Measurements from ENCODE around the gene MRPL40. TPM values are rescaled to one million over a fixed set of nuclear protein-coding genes. Genes with fewer than 3 reads are reported as not detected.

MRPL40 gene
- total RNA-seq, 4 donors from 2014 or later, result 10.9 to 29.2 (median 13.7) TPM

DNA sequence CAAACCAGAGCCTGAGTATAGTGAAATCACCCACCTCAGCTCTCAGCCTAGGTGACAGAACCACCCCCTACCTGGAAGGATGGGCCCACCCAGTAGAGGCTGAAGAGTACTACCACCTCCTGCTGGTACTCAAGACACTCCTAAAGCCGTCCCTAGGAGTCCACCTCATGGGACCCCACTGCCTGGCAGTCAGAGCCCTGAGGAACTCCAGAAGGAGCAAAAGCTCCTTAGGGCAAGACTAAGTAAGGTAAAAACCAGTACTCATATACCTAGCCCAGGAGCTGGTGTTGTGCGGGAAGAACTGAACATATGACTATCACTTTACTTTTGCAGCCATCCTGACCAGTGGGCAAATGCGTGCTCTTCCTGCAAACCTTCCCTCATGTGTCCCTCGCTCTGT lies 37.1 kb upstream of the MRPL40 start:
- Histone ChIP-seq H3K27ac (no peak overlapping the region), H3K4me3 (no peak overlapping the region), H3K27me3 (no peaks in the 10 kb centered on the region), H3K36me3 (peaks cover 0 to 54% (median 15%) of the 10 kb centered on the region in 4 donors), H3K9me3 (no peaks in the 10 kb centered on the region), H3K4me1 (no peaks in the 10 kb centered on the region)
- TF ChIP-seq POLR2A (IDR thresholded peaks at IDR 0.05) (no peak), EP300 (IDR thresholded peaks at IDR 0.05; ENCODE audit: low read depth) (no peak), POLR2AphosphoS5 (IDR thresholded peaks at IDR 0.05) (no peak)
- TF ChIP-seq, protein P1, sequence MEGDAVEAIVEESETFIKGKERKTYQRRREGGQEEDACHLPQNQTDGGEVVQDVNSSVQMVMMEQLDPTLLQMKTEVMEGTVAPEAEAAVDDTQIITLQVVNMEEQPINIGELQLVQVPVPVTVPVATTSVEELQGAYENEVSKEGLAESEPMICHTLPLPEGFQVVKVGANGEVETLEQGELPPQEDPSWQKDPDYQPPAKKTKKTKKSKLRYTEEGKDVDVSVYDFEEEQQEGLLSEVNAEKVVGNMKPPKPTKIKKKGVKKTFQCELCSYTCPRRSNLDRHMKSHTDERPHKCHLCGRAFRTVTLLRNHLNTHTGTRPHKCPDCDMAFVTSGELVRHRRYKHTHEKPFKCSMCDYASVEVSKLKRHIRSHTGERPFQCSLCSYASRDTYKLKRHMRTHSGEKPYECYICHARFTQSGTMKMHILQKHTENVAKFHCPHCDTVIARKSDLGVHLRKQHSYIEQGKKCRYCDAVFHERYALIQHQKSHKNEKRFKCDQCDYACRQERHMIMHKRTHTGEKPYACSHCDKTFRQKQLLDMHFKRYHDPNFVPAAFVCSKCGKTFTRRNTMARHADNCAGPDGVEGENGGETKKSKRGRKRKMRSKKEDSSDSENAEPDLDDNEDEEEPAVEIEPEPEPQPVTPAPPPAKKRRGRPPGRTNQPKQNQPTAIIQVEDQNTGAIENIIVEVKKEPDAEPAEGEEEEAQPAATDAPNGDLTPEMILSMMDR (IDR thresholded peaks at IDR 0.05), result no peak
- WGBS, 2 donors (ENCODE audit: low coverage in 1 of 2), result 91 to 92% methylated on average over 2 to 4 of the region's 4 CpGs
- in situ Hi-C loops (cut with MboI; ENCODE audit: low pct_ligation_motif_present in 1 of 4, low pct_unique_long_range_greater_than_20kb in 1 of 4, low sequenced_read_pairs in 3 of 4), result no loop called here
- no peak for DNase-seq
- intact Hi-C loops (cut with DNase I; ENCODE audit: low total_unique reads), result no loop called here

DNA sequence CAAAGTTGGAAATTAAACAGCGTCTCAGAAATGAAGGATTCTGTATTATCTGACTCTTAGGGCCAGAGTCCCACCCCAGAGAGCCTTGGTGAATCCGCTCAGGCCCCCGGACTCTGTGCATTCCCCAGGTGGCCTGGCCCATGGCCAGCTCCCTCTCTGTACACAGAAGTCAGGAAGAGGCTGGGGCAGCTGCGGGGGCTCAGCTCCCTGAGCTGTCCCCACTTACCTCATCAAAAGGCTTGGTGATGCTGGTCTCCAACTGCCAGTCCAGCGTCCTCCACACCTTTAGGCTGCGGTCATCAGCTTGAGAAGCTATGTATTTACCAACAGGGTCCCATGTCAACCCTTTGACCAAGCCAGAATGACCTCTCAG lies 35.8 kb upstream of the MRPL40 start:
- 88 to 100% methylated on average over 3 to 6 of the region's 6 CpGs for WGBS, 2 donors (ENCODE audit: low coverage in 1 of 2)
- TF ChIP-seq EP300 (IDR thresholded peaks at IDR 0.05; ENCODE audit: low read depth), result no peak
- TF ChIP-seq POLR2A (IDR thresholded peaks at IDR 0.05), result no peak
- TF ChIP-seq, protein P1 (IDR thresholded peaks at IDR 0.05), result no peak
- no peak for TF ChIP-seq POLR2AphosphoS5 (IDR thresholded peaks at IDR 0.05)
- intact Hi-C loops (cut with DNase I; ENCODE audit: low total_unique reads), result no loop called here
- Histone ChIP-seq H3K36me3 (peaks cover 0 to 45% (median 15%) of the 10 kb centered on the region in 4 donors), H3K4me1 (no peaks in the 10 kb centered on the region), H3K9me3 (no peaks in the 10 kb centered on the region), H3K27me3 (no peaks in the 10 kb centered on the region), H3K4me3 (no peak overlapping the region), H3K27ac (no peak overlapping the region)
- DNase-seq, result no peak
- in situ Hi-C loops (cut with MboI; ENCODE audit: low pct_ligation_motif_present in 1 of 4, low pct_unique_long_range_greater_than_20kb in 1 of 4, low sequenced_read_pairs in 3 of 4), result no loop called here

DNA sequence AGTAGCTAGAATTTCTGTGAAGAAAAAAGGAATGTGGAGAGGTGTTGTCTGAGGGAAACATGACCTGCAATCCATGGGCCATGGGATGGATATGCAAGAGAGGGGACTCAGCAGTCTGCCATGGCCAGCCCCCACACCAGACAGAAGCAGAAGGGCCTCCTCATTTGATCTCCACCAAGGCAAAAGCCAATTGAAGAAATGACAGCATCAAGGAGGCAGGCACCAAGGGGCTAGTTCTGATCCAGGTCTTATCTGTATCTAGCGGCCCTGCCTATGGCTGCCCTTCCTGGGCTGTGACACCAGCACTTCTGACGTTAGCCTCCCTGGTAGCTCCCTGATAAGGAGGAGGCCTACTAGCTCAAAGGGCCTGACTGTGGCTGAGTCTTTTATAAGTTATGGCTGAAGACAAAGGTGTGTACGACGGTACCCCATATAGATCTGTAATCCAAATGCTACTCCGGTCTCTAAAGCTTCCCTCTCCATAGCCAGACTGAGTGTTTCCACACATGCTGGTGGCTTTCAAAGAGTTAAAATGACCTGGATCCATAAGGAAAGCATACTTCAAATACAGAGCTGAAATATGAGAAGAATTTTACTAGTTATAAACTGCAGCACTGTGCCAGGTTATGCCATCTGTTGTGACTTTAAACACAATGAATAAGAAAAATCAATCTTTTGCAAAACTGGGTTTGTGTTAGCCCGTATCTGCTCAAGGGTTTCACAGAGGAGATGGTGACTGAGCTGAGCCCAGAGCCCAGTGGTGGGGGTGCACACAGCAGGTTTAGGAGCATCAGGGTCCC lies 35.2 kb upstream of the MRPL40 start:
- Histone ChIP-seq H3K36me3 (peaks cover 0 to 39% (median 12%) of the 10 kb centered on the region in 4 donors), H3K27ac (no peak overlapping the region), H3K27me3 (no peaks in the 10 kb centered on the region), H3K4me3 (no peak overlapping the region), H3K4me1 (no peaks in the 10 kb centered on the region), H3K9me3 (no peaks in the 10 kb centered on the region)
- in situ Hi-C loops (cut with MboI; ENCODE audit: low pct_ligation_motif_present in 1 of 4, low pct_unique_long_range_greater_than_20kb in 1 of 4, low sequenced_read_pairs in 3 of 4) (no loop called here), intact Hi-C loops (cut with DNase I; ENCODE audit: low total_unique reads) (no loop called here)
- DNase-seq, result no peak
- TF ChIP-seq, protein P1 (IDR thresholded peaks at IDR 0.05), result no peak
- TF ChIP-seq EP300 (IDR thresholded peaks at IDR 0.05; ENCODE audit: low read depth) (no peak), POLR2A (IDR thresholded peaks at IDR 0.05) (no peak), POLR2AphosphoS5 (IDR thresholded peaks at IDR 0.05) (no peak)
- WGBS, 2 donors (ENCODE audit: low coverage in 1 of 2), result 88 to 97% methylated on average over 1 to 6 of the region's 6 CpGs

DNA sequence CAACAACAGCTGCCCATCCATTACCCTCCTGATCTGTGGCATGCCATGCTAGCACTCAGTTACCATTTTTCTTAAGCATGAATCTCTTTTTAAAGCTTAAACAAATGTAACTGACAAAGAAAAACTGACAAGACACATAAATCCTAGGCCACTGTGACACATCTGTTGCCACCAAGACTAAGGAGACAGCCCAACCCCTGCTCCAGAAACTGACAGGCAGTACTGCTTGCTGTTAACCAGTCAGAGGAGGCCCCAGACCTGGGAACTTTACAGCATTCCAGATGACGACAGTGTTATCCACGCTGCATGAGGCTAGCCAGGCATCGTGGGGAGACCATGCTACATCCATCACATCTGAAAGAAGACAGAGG lies 34.6 kb upstream of the MRPL40 start:
- H3K36me3 ChIP-seq, result peaks cover 0 to 34% (median 10%) of the 10 kb centered on the region in 4 donors
- no peak for DNase-seq
- in situ Hi-C loops (cut with MboI; ENCODE audit: low pct_ligation_motif_present in 1 of 4, low pct_unique_long_range_greater_than_20kb in 1 of 4, low sequenced_read_pairs in 3 of 4), result no loop called here

More for the DNA sequence above, 34.6 kb upstream of the MRPL40 start:
- H3K27me3 ChIP-seq, result no peaks in the 10 kb centered on the region
- no peak overlapping the region for H3K4me3 ChIP-seq
- H3K27ac ChIP-seq, result no peak overlapping the region
- H3K4me1 ChIP-seq, result no peaks in the 10 kb centered on the region
- no peaks in the 10 kb centered on the region for H3K9me3 ChIP-seq
- intact Hi-C loops (cut with DNase I; ENCODE audit: low total_unique reads), result no loop called here
- no peak for TF ChIP-seq POLR2A (IDR thresholded peaks at IDR 0.05)
- TF ChIP-seq POLR2AphosphoS5 (IDR thresholded peaks at IDR 0.05), result no peak
- TF ChIP-seq, protein P1 (IDR thresholded peaks at IDR 0.05), result no peak
- no peak for TF ChIP-seq EP300 (IDR thresholded peaks at IDR 0.05; ENCODE audit: low read depth)
- WGBS, 2 donors (ENCODE audit: low coverage in 1 of 2), result 89% methylated on average over 3 of the region's 3 CpGs; no CpG with 5 or more reads in 1 of the 2 donors
